NCI-H2227 treated with DMSO at 0.1 percent for 48 hours (cell line): ENCODE measurements around the gene OCIAD2.
"Not testable (repeated sequence)": the region's sequence is repeated elsewhere in the genome, so short reads cannot be mapped to it uniquely, and the experiment has no call there.

Experiments used
- DNase-seq: peaks from one replicate; lab custom pipeline; 2025; lab: John Stamatoyannopoulos, UW

The OCIAD2 gene

GRCh38 chr4:48906206-48907173 lies at the start of gene OCIAD2:
TSS of gene OCIAD2 (minus strand) at chr4:48906774. CDS start at chr4:48904549, 2,225 bp downstream.
- DNase-seq, result peak; percentile 38

- no peak for DNase-seq
Observed at GRCh38 chr4:48954314-48954713, 47.7 kb upstream of the OCIAD2 start.

GRCh38 chr4:48949518-48950219 lies 43.1 kb upstream of the OCIAD2 start:
- no peak for DNase-seq

- DNase-seq, result no peak
Observed at GRCh38 chr4:48949086-48949485, 42.5 kb upstream of the OCIAD2 start.

GRCh38 chr4:48947731-48948130 lies 41.2 kb upstream of the OCIAD2 start:
- DNase-seq, result no peak

- no peak for DNase-seq
Observed at GRCh38 chr4:48945981-48946380, 39.4 kb upstream of the OCIAD2 start.

GRCh38 chr4:48944756-48945241 lies 38.2 kb upstream of the OCIAD2 start:
- no peak for DNase-seq

GRCh38 chr4:48944252-48944651 lies 37.7 kb upstream of the OCIAD2 start:
- DNase-seq, result no peak

- DNase-seq, result no peak
Observed at GRCh38 chr4:48943387-48943786, 36.8 kb upstream of the OCIAD2 start.

GRCh38 chr4:48939785-48940184 lies 33.2 kb upstream of the OCIAD2 start:
- no peak for DNase-seq

- no peak for DNase-seq
Observed at GRCh38 chr4:48938831-48939230, 32.3 kb upstream of the OCIAD2 start.

GRCh38 chr4:48937033-48937432 lies 30.5 kb upstream of the OCIAD2 start:
- DNase-seq, result no peak

- no peak for DNase-seq
Observed at GRCh38 chr4:48931459-48931858, 24.9 kb upstream of the OCIAD2 start.

GRCh38 chr4:48930654-48931053 lies 24.1 kb upstream of the OCIAD2 start:
- DNase-seq, result no peak

GRCh38 chr4:48924416-48924815 lies 17.8 kb upstream of the OCIAD2 start:
- no peak for DNase-seq

- DNase-seq, result not testable (repeated sequence)
Observed at GRCh38 chr4:48923065-48923464, 16.5 kb upstream of the OCIAD2 start.

- DNase-seq, result no peak
Observed at GRCh38 chr4:48914311-48914710, 7.7 kb upstream of the OCIAD2 start.

- no peak for DNase-seq
Observed at GRCh38 chr4:48913346-48913745, 6.8 kb upstream of the OCIAD2 start.

- DNase-seq, result no peak
Observed at GRCh38 chr4:48912349-48912748, 5.8 kb upstream of the OCIAD2 start.

- no peak for DNase-seq
Observed at GRCh38 chr4:48910511-48910910, 3.9 kb upstream of the OCIAD2 start.

GRCh38 chr4:48909697-48910096 lies 3.1 kb upstream of the OCIAD2 start:
- DNase-seq, result no peak

- DNase-seq, result no peak
Observed at GRCh38 chr4:48908687-48909086, 2.1 kb upstream of the OCIAD2 start.
